K562 (cell line): ENCODE measurements around the gene MICU2. TPM values are rescaled to one million over a fixed set of nuclear protein-coding genes. Genes with fewer than 3 reads are reported as not detected.

Experiments
- ATAC-seq: fragments of 200-7000 bp; cut with Tn5 transposase; 3 replicates; pipeline ENCODE4 v1.9.1; 2020; ENCODE audit warnings: moderate library complexity
- BruUV-seq: library from RNA; stranded (reverse); fragments of 400-500 nt; replicated peaks from 2 replicates; lab custom pipeline; 2021; lab: Mats Ljungman, UMichigan
- CTCF ChIA-PET: fragments of 300-600 bp; formaldehyde crosslinking; extraction: SDS; loops from one replicate; lab custom pipeline; 2021; ENCODE audit warnings: low intra/inter-chr PET ratio; lab: Yijun Ruan, JAX
- POLR2A ChIA-PET: fragments of 300-600, 350-650 bp; sonication (Branson Sonifier 250); formaldehyde crosslinking; extraction: SDS; loops from one replicate; lab custom pipeline; 2021; ENCODE audit warnings: antibody characterized with exemption, inconsistent platforms; lab: Yijun Ruan, JAX
- DNase-seq, 4 experiments: peaks; one replicate each; pipeline versions ENCODE4 v3.0.0 to v3.0.0-alpha.2; 2011 to 2018; ENCODE audit warnings: low spot score in 3 of 4, mixed read lengths in 3 of 4; ENCODE audit errors: extremely low read depth in 1 of 4
- FAIRE-seq: peaks from 2 replicates; lab custom pipeline; 2011; peaks lifted over from hg19 to GRCh38; lab: Jason Lieb, UNC
- H2AFZ ChIP-seq: 2 replicates; pipeline ENCODE4 v1.6.0; 2011; ENCODE audit warnings: low read depth, low read length, control low read depth, inconsistent platforms
- H3K27ac ChIP-seq: fragments of 200-600 bp; 3 replicates; pipeline ENCODE4 v1.8.0; 2011; ENCODE audit warnings: low read depth, mild to moderate bottlenecking, control low read depth, inconsistent platforms, low read length, moderate library complexity, mixed read lengths; ENCODE audit errors: extremely low read depth
- H3K27me3 ChIP-seq, 2 experiments: fragments of 300-600 bp in 1 of 2; 2 replicates in 1 of 2; 3 replicates in 1 of 2; pipeline versions ENCODE4 v1.6.0 to v1.8.0; 2011; ENCODE audit warnings: inconsistent platforms in 2 of 2, low read length in 2 of 2, mild to moderate bottlenecking in 1 of 2, mixed read lengths in 1 of 2, moderate library complexity in 1 of 2; ENCODE audit not compliant: control insufficient read depth in 2 of 2, insufficient read depth in 2 of 2
- H3K36me3 ChIP-seq: fragments of 300-600 bp; 3 replicates; pipeline ENCODE4 v1.8.0; 2011; ENCODE audit warnings: mild to moderate bottlenecking, low read length, inconsistent platforms; ENCODE audit not compliant: control insufficient read depth, insufficient read depth
- H3K4me1 ChIP-seq, 2 experiments: fragments of 200-600 bp in 1 of 2; replicated peaks in 1 of 2; 2 replicates in 1 of 2; 3 replicates in 1 of 2; pipeline versions ENCODE4 v1.5.1 to v1.8.0; 2011; ENCODE audit warnings: inconsistent platforms in 2 of 2, low read length in 2 of 2, mild to moderate bottlenecking in 1 of 2, mixed read lengths in 1 of 2, moderate library complexity in 1 of 2; ENCODE audit not compliant: control insufficient read depth in 2 of 2, insufficient read depth in 2 of 2
- H3K4me2 ChIP-seq: 2 replicates; pipeline ENCODE4 v1.6.1; 2011; ENCODE audit warnings: low read length, control low read depth, inconsistent platforms, mixed read lengths; ENCODE audit not compliant: insufficient read depth
- H3K4me3 ChIP-seq: fragments of 200-600 bp; sonication (generic), shearing (Covaris generic); 2 replicates; pipeline ENCODE4 v1.5.1; 2016; ENCODE audit warnings: control low read depth, inconsistent platforms
- H3K79me2 ChIP-seq: fragments of 200-600 bp; 3 replicates; pipeline ENCODE4 v1.8.0; 2011; ENCODE audit warnings: low read length, inconsistent platforms; ENCODE audit not compliant: control insufficient read depth, insufficient read depth
- H3K9ac ChIP-seq, 2 experiments: 2 replicates each; pipeline versions ENCODE4 v1.6.0 to v1.6.1; 2011; ENCODE audit warnings: low read depth in 2 of 2, low read length in 2 of 2, control low read depth in 1 of 2, inconsistent platforms in 1 of 2, mild to moderate bottlenecking in 1 of 2, mixed read lengths in 1 of 2; ENCODE audit not compliant: insufficient read depth in 1 of 2
- H3K9me1 ChIP-seq: one replicate; pipeline ENCODE4 v1.6.0; 2011; ENCODE audit warnings: inconsistent platforms, mild to moderate bottlenecking, low read length, moderate library complexity; ENCODE audit not compliant: control insufficient read depth, insufficient read depth
- H3K9me3 ChIP-seq: replicated peaks from 2 replicates; pipeline ENCODE4 v1.5.1; 2011; ENCODE audit warnings: low read depth, low read length, inconsistent platforms; ENCODE audit not compliant: control insufficient read depth, insufficient read depth
- H4K20me1 ChIP-seq: replicated peaks from 2 replicates; pipeline ENCODE4 v1.6.1; 2011; ENCODE audit warnings: low read length, inconsistent platforms, mixed read lengths; ENCODE audit not compliant: control insufficient read depth, insufficient read depth
- NEUROD1 ChIP-seq: fragments of 150-350 bp; IDR thresholded peaks from 2 replicates; pipeline ENCODE4 v1.6.1; 2014; ENCODE audit warnings: borderline replicate concordance, low read length, low read depth; ENCODE audit not compliant: partially characterized antibody
- PKNOX1 ChIP-seq: fragments of 450-650 bp; IDR thresholded peaks from 2 replicates; pipeline ENCODE4 v1.6.1; 2016
- POLR2G ChIP-seq: fragments of 200-400 bp; formaldehyde crosslinking; IDR thresholded peaks from 2 replicates; pipeline ENCODE4 v1.6.1; 2017; ENCODE audit warnings: low read depth, mild to moderate bottlenecking, antibody characterized with exemption, low read length, moderate library complexity
- ZMIZ1 ChIP-seq, 2 experiments: fragments of 150-350 bp in 1 of 2; IDR thresholded peaks; 2 replicates each; pipeline ENCODE4 v1.6.1; 2012 to 2016; ENCODE audit warnings: low read depth in 2 of 2, low read length in 2 of 2, mild to moderate bottlenecking in 1 of 2, moderate library complexity in 1 of 2
- WGBS: fragments of 100-300 bp; shearing (Covaris generic); methylation state at CpG from one replicate; pipeline ENCODE4 v1.1.6; 2016; ENCODE audit warnings: low coverage, mixed read lengths; ENCODE audit not compliant: insufficient coverage; ENCODE audit errors: missing lambda C conversion rate; 5-methylcytosine and 5-hydroxymethylcytosine counted together
- in situ Hi-C: fragments of 300-500 bp; cut with MboI; formaldehyde crosslinking; loops from 4 replicates; pipeline ENCODE4 v1.15.0; 2018; ENCODE audit warnings: inconsistent platforms, mixed read lengths
- intact Hi-C: fragments of 100-400 bp; cut with micrococcal nuclease; formaldehyde crosslinking; loops from 2 replicates; pipeline ENCODE4 v1.14.2; 2022
- polyA plus RNA-seq, 8 experiments: library from polyadenylated mRNA; depleted of rRNA in 4 of 8; stranded (reverse) in 5 of 8; unstranded in 3 of 8; fragments of >200 nt; fragmentation: Nextera tagmentation in 2 of 8; fragmentation: Illumina TruSeq in 1 of 8; extraction: Ambion mirVana in 2 of 8; extraction: Trizol in 1 of 8; gene quantifications; 2 replicates each; pipeline versions ENCODE4 v1.2.1 to v1.2.3, GENCODE V29; 2011 to 2014; ENCODE audit warnings: inconsistent platforms in 1 of 8, missing spikeins in 1 of 8
- total RNA-seq, 7 experiments: library from RNA; depleted of rRNA in 6 of 7; stranded (reverse); fragments of >200 nt in 6 of 7; fragmentation: Illumina TruSeq in 2 of 7; extraction: Trizol in 2 of 7; gene quantifications; 2 replicates each; pipeline versions ENCODE4 v1.2.1 to v1.2.3, GENCODE V29; 2011 to 2021; ENCODE audit warnings: low replicate concordance in 1 of 7
- TF ChIP-seq, protein P1 (sequence below), 2 experiments: fragments of 450-650 bp; IDR thresholded peaks; 2 replicates each; pipeline ENCODE4 v1.6.1; 2018; ENCODE audit warnings: mild to moderate bottlenecking in 2 of 2, low read depth in 1 of 2; ENCODE audit not compliant: partially characterized antibody in 2 of 2

MICU2 gene
- total and polyA plus RNA-seq, 9 of the 15 experiments (the other 6 are each of a cell fraction or from before 2014, with no cell fraction given): 9.1 to 41.8 (median 33.4) TPM

DNA sequence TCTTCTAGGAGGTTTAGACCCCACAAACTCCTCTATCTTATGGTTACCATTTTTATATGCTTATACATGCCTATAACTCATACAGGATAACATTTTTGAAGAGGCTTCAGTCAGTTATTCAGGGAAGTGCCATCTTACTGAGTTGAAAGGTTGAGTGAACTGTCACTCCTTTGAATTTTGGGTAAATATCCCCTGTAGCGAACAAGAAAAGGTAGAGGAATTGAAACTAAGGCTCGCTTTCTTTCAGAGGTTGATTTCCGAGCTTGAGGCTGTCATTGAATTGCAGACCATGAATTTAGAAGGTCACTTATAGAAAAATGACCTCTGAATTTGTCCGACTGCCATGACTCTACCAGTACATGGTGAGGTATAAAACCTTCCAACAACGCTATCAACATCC is 35.1 kb downstream of the MICU2 start:
- no peaks in the 10 kb centered on the region for H4K20me1 ChIP-seq
- no peak for TF ChIP-seq NEUROD1
- TF ChIP-seq PKNOX1: no peak
- no peak for TF ChIP-seq ZMIZ1 (IDR thresholded peaks at IDR 0.05; ENCODE audit: low read depth in 2 of 2, low read length in 2 of 2)
- TF ChIP-seq POLR2G: no peak
- TF ChIP-seq, protein P1, sequence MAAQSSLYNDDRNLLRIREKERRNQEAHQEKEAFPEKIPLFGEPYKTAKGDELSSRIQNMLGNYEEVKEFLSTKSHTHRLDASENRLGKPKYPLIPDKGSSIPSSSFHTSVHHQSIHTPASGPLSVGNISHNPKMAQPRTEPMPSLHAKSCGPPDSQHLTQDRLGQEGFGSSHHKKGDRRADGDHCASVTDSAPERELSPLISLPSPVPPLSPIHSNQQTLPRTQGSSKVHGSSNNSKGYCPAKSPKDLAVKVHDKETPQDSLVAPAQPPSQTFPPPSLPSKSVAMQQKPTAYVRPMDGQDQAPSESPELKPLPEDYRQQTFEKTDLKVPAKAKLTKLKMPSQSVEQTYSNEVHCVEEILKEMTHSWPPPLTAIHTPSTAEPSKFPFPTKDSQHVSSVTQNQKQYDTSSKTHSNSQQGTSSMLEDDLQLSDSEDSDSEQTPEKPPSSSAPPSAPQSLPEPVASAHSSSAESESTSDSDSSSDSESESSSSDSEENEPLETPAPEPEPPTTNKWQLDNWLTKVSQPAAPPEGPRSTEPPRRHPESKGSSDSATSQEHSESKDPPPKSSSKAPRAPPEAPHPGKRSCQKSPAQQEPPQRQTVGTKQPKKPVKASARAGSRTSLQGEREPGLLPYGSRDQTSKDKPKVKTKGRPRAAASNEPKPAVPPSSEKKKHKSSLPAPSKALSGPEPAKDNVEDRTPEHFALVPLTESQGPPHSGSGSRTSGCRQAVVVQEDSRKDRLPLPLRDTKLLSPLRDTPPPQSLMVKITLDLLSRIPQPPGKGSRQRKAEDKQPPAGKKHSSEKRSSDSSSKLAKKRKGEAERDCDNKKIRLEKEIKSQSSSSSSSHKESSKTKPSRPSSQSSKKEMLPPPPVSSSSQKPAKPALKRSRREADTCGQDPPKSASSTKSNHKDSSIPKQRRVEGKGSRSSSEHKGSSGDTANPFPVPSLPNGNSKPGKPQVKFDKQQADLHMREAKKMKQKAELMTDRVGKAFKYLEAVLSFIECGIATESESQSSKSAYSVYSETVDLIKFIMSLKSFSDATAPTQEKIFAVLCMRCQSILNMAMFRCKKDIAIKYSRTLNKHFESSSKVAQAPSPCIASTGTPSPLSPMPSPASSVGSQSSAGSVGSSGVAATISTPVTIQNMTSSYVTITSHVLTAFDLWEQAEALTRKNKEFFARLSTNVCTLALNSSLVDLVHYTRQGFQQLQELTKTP (IDR thresholded peaks at IDR 0.05; ENCODE audit: low read depth in 1 of 2, partially characterized antibody in 2 of 2): no peak
- TF ChIP-seq, all 486 proteins: peak for 0
- FAIRE-seq (no peak), DNase-seq (no peak), ATAC-seq (no peak)
- peaks cover 41% of the 10 kb centered on the region for H3K79me2 ChIP-seq
- H3K36me3 ChIP-seq: peaks cover 18% of the 10 kb centered on the region; the same call in 1 of the 3 replicates
- H3K9me1 ChIP-seq: no peaks in the 10 kb centered on the region
- H3K27ac ChIP-seq: peak overlapping the region; percentile 80; the same call in 2 of the 3 replicates
- no peaks in the 10 kb centered on the region for H3K9me3 ChIP-seq
- H2AFZ ChIP-seq: no peak overlapping the region
- H3K4me2 ChIP-seq: 0 out of 2 replicates have a peak overlapping the region, but pooled peaks have one; percentile 25
- intact Hi-C loops: no loop called here
- ChIA-PET POLR2A (interaction anchor here (0.6 to 2.1 kb wide), 2 partner anchors 8 to 1588 kb away, joined by 3 to 4 read pairs; no protein-coding TSS in a partner anchor), CTCF (no interaction called here)
- H3K27me3 ChIP-seq: no peaks in the 10 kb centered on the region
- WGBS: 81% methylated on average over 5 of the region's 5 CpGs
- H3K9ac ChIP-seq: 0 out of 4 replicates have a peak overlapping the region, but pooled peaks of 1 of the 2 experiments have one; percentile 17
- H3K4me1 ChIP-seq: peaks cover 6 to 40% of the 10 kb centered on the region in 2 experiments
- no TSS peak for BruUV-seq
- no peak overlapping the region for H3K4me3 ChIP-seq
- in situ Hi-C loops: no loop called here
